Posterior cingulate gyrus (tissue), 11 donors: ENCODE measurements around the gene E2F2.
"Not testable (repeated sequence)": the region's sequence is repeated elsewhere in the genome, so short reads cannot be mapped to it uniquely, and the experiment has no call there.

ENCODE experiments used
- DNase-seq, 10 donors: peaks; one replicate each; pipeline versions ENCODE4 v3.0.0 to v3.0.0-alpha.2; 2020 to 2021; ENCODE audit warnings: mixed read lengths in 3 of 10
- intact Hi-C: fragments of 100-400 bp; cut with DNase I; formaldehyde crosslinking; loops from one replicate; pipeline ENCODE4 v1.15.1; 2023

The E2F2 gene

DNA sequence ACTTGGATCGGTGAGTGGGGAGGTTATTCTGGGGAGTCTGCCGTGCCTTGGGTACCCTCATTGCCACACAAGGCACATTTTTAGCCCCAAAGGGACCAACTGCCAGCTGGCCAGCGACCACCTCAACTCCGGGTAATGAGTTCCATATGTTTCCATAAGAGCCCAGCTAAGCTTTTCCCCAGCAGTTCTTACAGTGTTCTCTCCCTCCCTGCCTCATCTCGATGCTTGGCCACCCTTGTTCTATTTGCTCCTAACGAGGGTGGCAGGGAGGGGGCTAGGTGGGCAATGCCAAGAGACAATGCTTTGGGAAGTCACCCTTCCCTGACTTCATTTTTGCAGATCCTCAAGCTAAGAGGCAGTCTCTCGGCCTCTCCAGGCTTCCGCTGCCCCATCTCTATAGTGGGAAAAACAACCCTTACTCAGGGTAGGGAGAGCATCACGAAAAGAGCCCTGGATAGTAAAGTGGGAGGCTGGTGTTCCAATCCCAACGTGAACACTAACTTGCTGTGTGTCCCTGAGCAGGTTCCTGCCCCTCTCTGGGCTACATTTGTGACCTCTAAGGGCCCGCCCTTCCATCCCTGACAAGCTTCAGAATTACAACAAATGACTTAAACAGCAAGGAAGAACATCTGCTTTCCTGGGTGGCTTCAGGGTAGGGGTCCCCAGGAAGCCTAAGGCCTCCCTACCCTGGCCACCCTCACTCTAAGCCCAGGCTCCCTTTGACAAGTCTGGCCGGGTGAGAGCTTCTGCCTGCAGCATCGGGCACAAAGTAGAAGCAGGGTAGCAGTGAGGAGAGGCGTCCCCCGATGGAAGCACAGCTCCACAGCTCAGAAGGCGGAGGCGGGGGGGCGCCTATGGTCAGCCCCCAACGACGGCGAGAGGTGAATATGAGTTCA is 22.4 kb upstream of the E2F2 start:
- DNase-seq, result peak in 1 of 10 donors; percentile 24
- intact Hi-C loops, result no loop called here

DNA sequence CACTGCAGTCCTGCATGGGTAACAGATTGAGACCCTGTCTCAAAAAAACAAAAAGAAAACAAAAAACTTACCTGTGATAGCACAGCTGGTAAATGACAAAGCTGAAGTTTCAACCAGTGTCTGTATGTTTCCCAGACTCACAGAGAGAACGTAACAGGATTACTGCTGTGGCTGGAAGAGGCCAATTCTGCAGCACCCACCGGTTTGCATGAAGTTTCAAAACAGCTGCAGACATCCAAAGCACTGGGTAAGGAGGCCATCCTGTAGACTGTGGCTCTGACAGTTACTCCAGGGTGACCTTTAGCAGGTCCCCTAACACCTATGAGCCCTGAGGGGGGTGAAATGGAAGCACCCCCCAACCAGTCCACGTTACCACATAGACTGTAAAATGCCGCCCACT is 20.8 kb upstream of the E2F2 start:
- DNase-seq, result peak in 2 of 10 donors; percentile 2 to 7
- intact Hi-C loops, result no loop called here

- DNase-seq, result peak in 2 of 10 donors; percentile 59 to 65
- intact Hi-C loops, result no loop called here
Measured at GRCh38 chr1:23548704-23549143, 17.7 kb upstream of the E2F2 start.

DNA sequence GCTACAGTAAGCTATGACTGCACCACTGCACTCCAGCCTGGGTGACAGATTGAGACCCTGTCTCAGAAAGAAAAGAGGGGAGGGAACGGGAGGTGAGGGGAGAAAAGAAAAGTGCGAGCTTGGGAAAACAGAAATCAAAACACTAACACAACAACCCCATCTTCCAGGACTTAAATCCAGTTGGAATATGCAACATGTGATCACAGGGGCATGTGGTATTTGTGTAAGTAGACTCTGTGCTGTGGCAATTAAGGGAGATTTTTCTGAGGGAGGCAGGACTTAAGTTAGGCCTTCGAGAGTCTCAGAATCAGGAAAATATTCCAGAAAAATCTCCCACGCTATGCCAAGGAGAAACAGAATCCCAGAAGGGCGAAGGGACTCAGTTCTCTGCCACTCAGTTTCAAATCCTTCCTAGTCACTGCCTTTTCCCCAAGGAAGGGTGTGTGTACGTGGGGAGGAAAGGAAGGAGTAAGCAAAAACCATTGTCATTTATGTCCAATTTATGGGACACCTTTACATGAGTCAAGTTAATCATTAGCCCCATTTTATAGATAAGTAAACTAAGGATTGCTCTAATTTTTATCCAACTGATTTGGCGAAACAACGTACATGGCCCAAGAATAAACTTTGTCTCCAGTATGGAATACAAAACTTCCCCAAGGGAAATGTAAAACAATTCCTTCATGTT is 16.0 kb upstream of the E2F2 start:
- DNase-seq, result peak in 1 of 10 donors; percentile 3
- intact Hi-C loops, result no loop called here

GRCh38 chr1:23545851-23546250 is 14.8 kb upstream of the E2F2 start:
- no peak for DNase-seq
- intact Hi-C loops, result no loop called here

- DNase-seq, result peak in 8 of 10 donors; percentile 54 to 96 (median 74)
- intact Hi-C loops, result loop anchor here (1.0 kb wide), 1 partner anchor 93 kb away; no protein-coding TSS in a partner anchor
Measured at GRCh38 chr1:23544444-23545389, 13.7 kb upstream of the E2F2 start.

DNA sequence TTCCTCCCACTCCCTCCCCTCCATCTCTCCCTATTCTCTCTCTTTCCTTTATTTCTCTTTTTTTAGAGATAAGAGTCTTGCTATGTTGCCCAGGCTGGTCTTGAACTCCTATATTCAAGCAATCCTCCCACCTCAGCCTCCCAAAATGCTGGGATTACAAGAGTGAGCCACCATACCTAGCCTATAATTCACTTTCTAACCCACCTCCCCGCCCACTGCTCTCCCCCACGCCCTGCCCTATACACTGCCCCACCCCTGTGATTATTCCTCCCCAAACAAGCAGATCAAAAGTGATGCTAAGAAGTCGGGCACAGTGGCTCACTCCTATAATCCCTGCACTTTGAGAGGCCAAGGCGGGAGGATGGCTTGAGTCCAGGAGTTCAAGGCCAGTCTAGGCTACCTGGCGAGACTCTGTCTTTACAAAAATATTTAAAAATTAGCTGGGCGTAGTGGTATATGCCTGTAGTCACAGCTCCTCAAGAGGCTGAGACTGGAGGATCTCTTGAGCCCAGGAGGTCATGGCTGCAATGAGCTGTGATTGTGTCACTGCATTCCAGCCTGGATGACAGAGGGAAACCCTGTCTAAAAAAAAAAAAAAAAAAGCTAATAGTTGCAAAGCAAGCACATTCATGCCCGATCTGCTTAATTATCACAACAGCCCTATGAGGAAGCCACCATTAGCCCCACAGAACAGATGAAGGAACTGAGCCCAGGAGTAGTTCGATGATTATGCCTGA is 12.8 kb upstream of the E2F2 start:
- no peak for DNase-seq
- intact Hi-C loops, result loop anchor here (1.0 kb wide), 1 partner anchor 93 kb away; no protein-coding TSS in a partner anchor

GRCh38 chr1:23542940-23543339 is 11.9 kb upstream of the E2F2 start:
- intact Hi-C loops, DNase-seq: not testable (repeated sequence)

GRCh38 chr1:23539698-23540266 is 8.7 kb upstream of the E2F2 start:
- intact Hi-C loops, result loop anchor here (1.0 to 10.0 kb wide), 2 partner anchors 42 to 195 kb away; partner anchors contain the start of gene HNRNPR
- peak; percentile 74 to 97 (median 86) for DNase-seq

GRCh38 chr1:23537296-23537973 is 6.4 kb upstream of the E2F2 start:
- intact Hi-C loops, result loop anchor here (10.0 kb wide), 1 partner anchor 193 kb away; the partner anchor contains the start of gene HNRNPR

GRCh38 chr1:23533246-23534023 is 2.4 kb upstream of the E2F2 start:
- intact Hi-C loops, result loop anchor here (10.0 kb wide), 1 partner anchor 189 kb away; the partner anchor contains the start of gene HNRNPR
- peak in 1 of 10 donors; percentile 44 for DNase-seq

More at GRCh38 chr1:23537296-23537973, 6.4 kb upstream of the E2F2 start:
- no peak for DNase-seq

DNA sequence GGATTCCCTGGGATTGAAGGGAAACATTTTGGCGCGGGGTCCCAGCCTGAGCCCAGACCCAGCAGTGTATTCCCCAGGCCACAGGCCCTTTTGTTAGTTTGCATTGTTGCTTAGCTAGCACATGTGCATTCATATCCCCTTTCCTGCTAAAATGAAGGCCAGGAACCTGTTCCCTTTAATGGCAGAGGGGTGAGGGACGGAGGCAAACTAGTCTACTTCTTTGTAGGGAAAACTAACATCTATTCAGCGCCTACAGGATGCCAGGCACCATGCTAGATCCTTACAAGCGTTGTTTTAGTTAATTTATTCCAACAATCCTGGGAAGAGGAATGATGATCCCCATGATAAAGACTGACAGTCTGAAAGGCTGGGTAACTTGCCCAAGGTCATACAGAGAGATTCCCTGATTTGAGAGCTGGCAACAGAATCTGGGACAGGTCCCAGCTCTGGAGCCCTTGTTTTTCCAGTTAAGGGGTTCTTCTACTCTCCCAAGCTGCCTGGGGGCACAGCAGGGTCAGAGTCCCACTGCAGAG is 595 bp upstream of the E2F2 start:
- no peak for DNase-seq
- intact Hi-C loops, result loop anchor here (10.0 kb wide), 1 partner anchor 187 kb away; the partner anchor contains the start of gene HNRNPR

DNA sequence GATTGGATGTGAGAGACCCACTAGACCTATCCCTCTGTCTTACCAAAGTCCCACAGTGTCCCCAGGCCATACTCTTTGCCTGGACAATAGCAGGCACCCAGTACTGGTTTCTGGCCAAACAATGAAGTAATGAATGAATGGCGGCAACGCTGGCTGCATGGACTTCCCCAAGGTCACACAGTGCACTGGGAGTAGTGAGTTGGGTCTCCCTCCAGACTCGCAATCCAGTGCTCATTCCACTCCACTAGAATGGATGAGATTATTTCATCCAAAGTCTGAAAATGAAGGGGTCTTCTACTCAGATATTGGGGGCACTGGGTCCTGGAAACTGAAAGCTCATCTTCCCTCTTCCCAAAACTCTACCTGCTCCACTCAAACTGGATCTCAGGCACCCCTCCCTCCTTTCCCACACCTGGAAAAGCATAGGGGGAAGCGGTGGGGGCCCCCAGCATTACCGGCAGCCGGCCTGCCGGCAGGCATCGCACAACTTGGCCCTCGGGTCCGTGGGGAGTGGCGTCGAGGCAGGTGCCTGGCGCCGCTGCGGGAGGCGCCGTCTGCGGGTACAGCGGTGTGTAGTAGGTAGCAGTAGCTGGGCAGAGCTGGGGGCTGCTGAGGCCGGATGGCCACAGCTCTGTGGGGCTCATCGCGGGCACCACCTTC is 816 bp downstream of the E2F2 start:
- DNase-seq, result no peak
- intact Hi-C loops, result loop anchor here (10.0 kb wide), 1 partner anchor 185 kb away; the partner anchor contains the start of gene HNRNPR

- intact Hi-C loops, result loop anchor here (10.0 kb wide), 1 partner anchor 185 kb away; the partner anchor contains the start of gene HNRNPR
- no peak for DNase-seq
Measured at GRCh38 chr1:23529146-23530086, 1.6 kb downstream of the E2F2 start.

DNA sequence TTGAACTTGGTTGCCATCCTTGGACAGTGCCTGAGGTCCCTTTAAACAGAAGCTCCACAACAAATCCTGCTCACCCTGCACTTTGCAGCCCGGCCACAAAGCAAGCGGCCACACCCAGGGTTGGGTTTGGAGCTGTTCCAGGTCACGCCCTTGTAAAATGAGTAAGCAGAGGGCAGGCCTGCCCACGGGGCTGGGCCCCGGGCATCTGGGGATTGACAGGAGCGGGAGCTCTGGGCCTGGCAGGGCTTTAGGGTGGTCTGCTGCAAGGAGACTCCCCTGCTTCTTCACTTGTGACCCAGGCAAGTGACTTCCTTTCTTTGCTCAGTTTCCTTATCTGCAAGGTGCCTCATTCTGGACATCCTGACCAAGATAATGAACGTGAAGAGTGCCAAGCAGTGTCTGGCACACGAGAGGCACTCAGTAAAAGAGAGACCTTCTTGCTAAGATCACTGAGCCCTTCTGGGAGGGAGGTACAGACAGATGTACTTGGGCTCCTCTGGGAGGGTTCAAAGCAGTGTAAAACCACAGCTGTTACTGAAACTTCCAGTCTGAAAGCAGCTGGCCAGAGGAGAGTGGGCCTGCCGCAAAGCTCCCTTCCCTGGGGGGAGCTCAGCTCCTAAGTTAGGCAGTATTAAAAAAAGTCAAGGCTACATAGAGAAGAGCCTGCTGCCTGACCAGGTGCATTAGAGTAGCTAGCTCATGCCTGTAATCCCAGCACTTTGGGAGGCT is 2.6 kb downstream of the E2F2 start:
- intact Hi-C loops, result no loop called here

More for the DNA sequence above, 2.6 kb downstream of the E2F2 start:
- DNase-seq, result no peak
